T1000 (cell line): Measurements from ENCODE around the gene CDH4.

Experiments used
- DNase-seq: peaks from one replicate; lab custom pipeline; 2025; ENCODE audit warnings: mixed read lengths; lab: John Stamatoyannopoulos, UW

The CDH4 gene

DNA sequence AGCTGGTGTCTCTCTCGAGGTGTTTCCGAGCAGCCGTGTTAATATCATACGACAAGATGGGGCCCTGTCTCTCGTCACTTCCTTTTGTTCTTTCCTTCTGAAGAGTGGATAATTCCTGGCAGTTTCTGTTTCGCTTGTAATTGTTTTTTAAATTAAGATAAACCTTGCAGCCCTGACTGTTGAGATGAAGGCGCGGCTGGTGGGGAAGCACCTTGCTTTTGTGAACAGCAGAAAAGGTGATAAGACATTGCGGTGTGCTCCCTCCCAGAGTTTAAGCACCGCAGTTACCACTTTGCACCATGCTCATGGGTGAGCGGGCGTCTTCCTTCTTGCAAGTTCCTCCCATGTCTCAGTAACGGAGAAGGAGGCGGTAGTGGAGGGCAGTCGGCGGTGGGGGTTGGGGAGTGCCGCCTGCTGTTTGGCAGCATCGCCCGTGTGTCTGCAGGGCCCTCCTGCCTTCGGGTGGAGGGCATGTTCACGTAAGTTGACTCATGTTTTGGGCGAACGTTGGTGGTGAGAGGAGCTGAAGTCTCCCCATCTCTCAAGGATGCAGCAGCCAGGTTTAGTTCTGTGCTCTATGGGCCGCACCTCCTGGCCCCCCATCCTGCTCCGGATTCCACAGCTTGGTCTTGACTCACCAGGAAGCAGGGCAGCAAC, 467.8 kb downstream of the CDH4 start:
- DNase-seq = no peak

DNA sequence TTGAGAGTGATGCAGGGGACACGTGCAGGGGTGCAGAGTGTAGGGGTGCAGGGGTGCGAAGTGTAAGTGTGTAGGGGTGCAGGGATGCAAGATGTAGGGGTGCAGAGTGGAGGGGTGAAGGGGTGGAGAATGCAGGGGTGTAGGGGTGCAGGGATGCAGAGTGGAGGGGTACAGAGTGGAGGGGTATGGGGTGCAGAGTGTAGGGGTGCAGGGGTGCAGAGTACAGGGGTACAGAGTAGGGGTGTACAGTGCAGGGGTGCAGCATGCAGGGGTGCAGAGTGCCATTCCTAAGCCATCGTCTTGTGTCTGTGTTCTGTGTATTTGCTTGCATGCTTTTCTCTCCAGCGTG, 468.3 kb downstream of the CDH4 start:
- DNase-seq = no peak

DNA sequence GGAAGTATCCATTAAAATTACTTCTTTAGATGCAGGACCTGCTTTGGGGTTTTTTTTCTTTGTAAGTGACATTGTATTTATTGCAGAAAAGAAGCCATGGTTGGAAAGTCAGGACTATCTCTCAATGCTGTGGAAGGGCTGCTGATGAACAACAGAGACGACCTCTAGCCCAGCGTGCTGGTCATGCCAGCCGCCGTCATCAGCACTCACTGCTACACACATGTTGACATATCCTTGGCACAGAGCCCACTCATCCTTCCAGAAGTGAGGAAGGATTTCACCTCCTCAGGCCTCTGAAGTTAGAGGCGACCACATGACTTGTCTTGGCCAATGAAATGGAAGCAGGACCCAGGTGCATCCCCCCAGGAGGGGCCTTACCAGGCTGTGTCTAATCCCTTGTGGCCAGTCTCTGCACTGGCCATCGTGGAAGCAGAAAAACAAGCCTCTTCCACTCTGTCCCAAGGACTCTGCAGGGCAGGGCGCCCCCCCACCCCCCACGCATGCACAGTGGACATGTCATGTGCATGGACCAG, 470.2 kb downstream of the CDH4 start:
- no peak for DNase-seq

DNA sequence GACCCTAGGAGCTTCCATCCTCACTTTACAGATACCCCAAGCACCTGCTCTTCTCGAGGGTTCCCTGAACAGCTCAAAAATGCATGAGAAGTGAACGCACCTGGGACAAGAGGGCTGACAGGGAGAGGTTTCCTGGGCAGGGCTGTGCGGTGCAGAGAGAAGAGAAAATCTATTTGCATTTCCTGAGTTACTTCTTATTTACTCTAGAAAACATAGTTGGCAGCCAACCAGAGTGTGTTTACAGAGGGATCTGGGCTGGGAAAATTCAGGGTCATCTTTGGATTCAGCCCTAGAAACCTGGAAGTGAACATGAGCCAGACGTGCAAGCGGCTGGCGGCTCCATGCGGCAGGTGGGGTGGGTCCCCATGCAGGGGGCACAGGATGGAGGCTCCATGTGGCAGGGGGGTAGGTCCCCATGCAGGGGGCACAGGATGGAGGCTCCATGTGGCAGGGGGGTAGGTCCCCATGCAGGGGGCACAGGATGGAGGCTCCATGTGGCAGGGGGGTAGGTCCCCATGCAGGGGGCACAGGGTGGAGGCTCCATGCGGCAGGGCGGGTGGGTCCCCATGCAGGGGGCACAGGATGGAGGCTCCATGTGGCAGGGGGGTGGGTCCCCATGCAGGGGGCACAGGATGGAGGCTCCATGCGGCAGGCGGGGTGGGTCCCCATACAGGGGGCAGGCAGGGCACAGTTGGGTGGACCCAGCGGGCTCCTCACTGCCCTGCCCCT, 471.6 kb downstream of the CDH4 start:
- no peak for DNase-seq

DNA sequence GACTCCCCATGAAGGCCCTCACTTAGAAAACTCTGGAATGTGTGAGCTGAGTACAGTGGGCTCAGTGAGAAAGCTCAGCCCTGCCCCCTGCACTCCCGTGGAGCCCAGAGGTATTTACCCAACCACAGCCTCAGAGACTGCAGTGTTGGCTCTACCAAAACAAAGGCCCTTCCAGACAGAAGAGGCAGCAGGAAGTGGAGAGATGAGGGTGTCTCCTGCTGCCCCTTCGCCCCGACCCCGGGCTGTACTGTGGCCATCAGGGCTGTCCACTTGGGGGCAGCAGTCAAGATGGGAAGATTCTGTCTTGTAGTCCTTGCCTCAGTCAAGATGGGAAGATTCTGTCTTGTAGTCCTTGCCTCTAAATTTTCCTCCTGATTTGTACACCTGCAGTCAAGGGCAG, 472.3 kb downstream of the CDH4 start:
- no peak for DNase-seq

DNA sequence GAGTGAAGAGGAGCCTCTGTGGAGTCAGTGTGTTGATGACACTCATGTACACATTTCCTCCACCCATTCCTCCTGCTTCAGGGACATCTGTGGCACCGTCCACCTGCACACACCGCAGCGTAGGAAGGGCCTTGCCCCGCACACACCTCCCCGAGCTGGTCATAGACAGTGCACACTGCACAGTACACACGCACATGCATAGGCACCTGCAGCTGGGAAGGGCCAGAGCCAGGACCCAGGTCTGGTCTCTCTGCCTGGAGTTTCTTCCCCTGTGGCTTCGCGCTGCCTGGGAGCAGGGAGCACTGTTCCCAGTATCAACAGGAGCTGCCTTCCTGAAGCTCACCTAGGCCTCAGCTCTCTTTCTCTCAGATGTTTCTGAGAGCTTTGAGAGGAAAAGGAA, 473.1 kb downstream of the CDH4 start:
- no peak for DNase-seq

DNA sequence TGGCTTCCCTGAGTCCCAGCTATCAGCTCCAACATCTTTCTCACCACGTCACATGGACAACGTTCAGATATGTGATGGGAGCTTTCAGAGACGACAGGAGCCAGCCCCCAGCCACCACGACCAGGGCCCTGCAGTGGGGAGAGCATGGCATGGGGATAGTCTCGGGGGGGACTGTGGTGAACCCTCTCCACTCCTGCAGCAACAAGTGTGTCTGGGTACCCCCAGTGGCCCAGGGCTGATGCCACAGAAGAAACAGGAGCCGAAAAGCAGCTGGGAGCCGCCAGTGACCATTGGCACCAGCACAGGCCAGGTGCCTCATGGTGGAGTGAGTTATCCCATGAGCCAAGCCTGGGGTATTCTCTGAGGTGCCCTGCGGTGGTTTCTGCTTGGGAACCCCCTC, 473.9 kb downstream of the CDH4 start:
- DNase-seq = no peak

DNA sequence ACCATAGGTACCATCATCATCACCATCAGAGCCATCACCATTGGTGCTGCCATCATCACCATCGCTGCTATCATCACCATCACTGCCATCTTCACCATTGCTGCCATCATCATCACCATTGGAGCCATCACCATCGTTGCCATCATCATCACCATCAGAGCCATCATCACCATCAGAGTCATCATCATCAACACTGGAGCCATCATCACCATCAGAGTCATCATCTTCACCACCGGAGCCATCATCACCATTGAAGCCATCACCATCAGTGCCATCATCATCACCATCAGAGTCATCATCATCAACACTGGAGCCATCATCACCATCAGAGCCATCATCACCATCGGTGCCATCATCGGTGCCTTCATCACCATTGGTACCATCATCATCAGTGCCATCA, 474.9 kb downstream of the CDH4 start:
- DNase-seq = no peak

DNA sequence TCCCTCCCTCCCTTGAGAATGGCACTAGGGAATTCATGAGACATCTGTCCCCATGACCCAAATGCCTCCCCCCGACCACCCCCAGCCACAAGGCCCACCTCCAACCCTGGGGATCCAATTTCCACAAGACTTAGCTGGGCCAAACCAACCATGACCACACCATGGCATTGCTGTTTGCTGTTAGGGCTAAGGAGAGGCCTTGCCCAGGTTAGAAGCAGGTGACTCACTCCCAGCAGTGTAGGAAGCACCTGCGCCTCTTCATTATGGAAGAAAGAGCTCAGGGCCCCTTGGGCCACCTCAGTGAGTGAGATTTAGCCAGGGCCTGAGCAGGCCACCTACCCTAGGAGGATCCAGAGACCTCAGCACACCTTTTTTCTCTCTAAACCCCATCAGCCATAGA, 475.7 kb downstream of the CDH4 start:
- DNase-seq = no peak

DNA sequence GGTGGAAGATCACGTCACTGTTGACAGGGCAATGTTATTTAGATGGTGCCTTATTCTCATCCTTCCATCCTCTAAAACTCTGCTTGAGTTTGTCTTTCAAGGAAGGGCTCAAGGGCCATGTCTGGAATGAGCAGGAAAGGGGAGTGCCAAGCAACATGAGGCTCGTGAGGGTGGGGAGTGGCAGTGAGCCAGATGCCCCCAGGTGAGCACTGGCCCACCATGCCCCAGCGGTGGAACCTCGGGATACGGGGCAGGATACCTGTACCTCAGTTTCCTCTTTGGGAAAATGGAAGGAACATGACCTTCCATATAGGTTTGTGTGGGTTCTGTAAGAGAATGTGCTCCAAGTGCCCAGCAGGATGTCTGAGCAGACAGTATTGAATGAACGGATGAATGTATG, 476.3 kb downstream of the CDH4 start:
- DNase-seq = no peak

DNA sequence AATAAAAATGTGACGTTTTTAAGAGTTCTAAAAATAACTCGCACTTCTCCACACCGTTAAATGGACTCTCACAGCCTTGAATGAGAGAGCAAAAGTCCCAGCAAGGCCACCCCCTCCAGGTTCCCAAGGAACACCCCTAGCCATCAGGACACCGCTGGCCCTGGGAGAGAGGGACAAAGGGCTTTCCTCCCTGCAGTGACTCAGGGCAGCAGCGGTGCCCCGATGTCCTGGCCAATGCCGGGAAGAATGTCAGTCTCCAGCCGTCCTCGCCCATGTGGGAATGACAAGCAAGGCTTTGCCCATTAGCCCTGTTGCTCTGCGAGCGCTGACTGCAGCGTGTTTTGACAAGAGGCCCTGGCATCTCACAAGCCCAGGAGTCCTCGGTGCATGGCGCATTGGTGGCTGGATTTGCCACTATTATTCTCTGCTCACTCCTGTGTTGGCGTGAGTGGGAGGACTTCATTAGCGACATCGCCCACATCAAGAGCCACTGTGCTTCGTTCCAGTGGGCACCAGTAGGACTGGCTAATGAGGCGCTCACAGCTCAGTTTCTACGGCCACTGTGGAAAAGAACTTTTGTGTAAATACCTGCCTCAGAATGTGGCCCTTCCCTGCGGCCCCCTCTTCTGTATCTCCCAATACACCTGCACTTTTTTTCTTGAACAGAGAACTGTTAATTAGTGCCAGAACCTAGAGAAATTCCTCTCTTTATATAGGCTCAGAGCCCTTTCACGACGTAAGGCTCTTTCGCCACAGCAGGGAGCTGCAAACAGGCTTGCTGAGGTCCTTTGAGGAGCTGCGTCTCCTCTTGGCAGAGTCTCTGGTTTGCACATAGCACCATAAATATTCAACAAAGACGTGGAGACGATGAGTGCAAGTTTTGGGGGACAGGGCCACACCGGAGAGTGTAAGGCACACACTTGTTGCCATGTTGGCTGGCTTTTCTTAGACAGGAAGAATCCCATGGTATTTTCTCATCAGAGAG, 477.0 kb downstream of the CDH4 start:
- no peak for DNase-seq

DNA sequence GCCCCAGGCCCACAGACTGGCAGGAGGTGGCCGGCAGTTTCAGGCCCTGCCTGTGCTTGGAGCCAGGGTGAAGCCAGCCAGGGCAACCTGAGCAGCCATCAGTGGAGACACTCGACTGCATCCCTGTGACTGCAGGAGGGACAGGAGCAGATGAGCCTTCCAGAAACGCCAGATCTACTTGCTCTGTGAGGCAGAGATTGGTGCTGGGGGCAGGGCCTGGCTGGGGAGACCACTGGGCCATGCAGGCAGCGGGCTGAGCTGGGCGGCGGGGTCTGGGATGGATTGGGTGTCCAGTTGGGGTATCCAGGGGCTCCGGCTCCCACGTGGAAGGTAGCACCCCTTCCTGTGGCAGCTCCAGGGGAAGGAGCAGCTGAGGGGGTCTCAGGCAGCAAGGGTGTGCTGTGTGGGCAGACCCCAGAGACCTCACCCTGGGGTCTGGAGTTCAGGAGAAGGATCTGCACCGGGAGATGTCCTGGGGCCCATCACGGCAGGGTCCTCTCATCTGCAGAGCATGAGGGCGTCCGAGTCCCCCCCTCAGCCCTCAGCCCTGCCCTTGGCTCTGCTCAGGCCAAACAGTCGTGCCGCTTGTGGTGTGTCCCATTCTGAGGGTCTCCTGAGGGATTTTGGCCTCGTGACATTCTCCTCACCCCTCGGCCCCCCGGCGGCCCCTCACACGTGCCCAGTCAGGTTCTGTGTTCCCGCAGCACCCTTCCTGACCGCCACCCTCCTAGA, 478.7 kb downstream of the CDH4 start:
- no peak for DNase-seq

DNA sequence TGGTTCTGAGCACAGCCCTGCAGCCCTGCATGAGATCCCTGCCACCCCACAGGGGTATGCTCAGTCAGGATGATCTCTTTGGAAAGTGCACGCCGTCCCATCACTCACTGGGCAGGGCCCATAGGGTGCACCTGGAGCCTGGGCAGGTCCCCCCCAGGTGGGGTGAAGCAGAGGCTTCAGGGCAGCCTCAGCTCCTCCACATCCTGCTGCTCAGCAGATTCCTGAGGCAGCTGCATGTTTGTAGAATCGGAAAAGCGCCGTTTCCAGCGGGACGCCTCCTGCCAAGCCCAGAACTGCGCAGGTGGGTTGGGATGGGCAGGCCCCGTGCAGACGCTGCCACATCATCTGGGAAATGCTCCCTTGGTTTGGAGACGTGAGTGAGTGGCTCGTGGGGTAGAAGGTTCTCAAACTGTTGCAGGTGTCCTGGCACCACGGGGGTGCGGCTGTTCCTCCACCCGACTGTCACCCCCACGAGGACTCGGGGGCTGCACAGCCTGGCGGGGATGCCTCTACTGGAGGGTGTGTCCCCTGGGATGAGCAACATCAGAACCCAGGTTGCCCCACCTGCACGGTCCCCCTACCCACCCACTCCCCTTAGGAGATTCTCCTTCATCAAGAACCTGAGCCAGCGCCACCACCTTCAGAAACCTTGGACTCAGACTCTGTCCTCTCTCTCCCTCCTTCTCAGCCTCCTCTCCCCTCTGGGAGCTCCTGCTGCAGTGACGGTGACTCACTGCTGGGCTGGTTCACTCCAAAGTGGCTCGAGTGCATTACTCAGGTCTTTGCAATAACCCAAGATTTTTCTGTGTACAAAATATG, 479.5 kb downstream of the CDH4 start:
- DNase-seq = no peak

DNA sequence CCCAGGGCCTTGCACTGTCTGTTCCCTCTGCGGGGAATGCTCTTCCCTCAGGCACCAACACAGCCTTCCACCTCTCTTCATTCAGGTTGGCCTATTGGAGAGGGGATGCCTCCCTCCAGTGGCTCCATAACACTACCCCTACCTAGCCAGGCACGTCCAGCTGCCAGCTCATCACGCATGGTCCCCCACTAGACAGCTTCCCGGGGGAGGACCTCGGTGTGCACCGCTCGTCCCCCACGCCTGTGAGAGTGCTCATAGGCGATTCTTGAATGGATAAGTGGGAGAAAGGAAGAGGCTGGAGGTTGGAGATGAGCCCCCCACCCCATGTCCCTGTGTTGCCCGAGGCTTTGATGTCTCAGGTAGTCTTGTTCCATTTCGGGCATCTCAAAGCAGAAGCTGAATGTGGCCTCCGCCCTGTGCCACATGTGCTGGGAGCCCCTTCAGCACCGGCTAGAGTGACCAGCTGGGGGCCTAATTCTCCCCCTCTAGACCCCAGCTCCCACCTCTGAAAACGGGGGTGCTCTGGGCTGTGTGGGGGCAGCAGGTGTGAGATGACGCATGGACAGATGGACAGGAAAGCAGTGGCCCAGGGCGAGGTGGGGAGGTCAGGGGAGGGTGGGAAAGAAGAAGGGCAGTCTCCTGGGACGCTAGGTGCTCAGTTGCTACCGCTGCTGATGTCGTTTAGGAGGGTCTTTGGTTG, 480.6 kb downstream of the CDH4 start:
- no peak for DNase-seq

DNA sequence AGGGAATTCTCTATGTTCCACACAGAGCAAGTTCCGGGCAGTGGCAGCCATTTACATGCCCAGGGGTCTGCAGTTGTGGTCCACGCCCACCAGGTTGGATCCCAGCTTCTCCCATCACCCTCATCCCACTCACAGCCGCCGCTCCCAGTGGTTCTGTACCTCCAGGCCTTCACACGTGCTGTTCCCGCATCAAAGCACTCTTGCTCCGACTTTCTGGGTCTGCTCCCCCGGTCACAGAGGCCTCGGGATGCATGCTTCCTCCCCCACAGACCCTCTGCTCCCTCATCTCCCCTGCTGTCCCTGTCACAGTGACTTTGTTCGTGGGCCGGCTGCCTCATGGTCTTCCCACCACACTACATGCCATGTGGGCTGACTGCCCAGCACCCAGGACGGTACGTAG, 481.2 kb downstream of the CDH4 start:
- no peak for DNase-seq

DNA sequence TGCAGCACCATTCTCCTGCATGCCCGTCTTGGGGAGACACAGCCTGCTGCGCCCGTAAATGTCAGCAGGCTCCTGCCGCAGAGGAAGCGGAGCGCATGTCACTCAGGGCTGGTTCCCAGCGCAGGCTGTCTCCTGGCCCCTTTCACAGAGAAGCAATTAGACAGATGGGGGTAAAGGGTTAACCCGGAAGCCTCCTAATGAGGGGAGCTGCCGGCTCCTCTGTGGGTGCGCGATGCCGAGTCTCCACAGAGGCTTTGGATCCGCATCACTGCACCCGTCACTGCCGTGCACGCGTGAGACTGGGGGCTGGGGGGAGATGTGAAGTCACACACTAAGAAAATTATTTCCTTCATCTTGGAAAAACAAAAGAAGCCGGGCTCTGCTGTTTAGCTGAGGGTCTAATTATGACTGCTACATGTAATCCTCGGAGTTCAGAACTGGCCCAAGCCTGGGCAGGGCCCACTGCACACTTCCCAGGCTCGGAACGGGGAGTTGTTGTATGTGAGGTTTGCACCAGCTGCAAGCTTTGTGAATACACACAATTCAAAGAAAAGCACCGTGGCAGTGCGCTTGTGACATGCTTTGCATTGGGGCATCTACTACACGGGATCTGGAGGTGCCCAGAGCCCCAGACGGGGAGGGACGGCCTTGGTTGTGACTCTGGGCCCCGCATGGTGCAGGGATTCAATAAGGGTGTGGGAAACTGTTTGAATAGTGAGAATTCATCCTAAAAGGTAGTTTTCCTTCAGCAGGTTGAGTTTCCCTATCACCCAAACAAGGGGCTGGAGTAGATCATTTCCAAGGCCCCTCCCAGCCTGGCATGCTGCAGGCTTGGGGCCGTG, 482.1 kb downstream of the CDH4 start:
- no peak for DNase-seq

DNA sequence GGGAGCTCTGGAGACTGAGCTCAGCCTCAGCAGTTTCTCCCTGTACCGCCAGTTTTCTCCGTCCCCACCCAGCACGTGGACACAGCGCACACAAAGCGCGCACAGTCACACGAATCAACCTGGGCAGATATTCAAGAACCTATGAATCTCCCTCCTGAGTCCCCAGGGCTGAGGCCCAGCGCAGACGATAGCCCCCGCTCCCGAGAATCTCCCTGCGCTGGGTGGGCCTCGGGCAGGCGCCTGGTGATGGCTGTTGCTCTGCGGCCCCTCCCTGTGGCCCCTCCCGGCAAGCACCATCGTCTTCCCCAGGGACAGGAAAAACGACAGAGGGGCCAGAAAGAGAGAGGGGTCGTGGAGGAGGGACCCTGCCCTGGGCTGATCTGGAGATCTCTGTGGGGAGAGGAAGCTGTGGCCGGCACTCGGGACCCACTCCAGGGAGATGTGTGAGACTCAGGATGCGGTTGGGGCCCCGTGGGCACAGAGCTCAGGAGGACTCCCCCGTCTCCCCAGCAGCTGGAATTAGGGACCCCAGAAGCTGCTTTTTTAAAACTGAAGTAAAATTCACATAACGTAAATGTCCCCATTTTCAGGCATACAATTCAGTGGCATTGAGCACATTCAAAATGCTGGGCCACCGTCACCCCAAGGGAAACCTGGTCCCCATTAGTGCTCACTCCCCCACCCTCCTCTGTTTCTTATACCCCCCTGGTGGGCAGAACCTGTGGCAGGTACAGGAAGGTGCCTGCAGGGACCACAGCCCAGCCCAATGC, 482.9 kb downstream of the CDH4 start:
- DNase-seq = no peak

DNA sequence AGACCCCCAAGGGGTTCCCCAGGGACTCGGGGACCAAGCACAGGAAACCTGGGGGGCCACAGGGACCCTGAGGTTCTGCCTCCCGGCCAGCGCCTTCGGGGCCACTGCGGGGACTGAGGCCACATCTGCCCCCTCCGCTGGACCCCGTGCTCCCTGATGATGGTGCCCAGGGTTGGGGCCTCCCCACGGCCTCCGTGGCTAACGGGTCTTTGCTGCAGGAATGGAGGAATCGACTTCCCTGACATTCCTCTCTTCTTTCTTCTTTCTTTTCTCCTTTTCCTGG, 483.4 kb downstream of the CDH4 start:
- no peak for DNase-seq
